ENCODE measurements around the gene DYRK1A. TPM values are rescaled to one million over a fixed set of nuclear protein-coding genes. Genes with fewer than 3 reads are reported as not detected.

The DYRK1A gene
- total RNA-seq, 2 donors from 2014 or later: 70.5 to 146 TPM

- Histone ChIP-seq H3K27ac (no peak overlapping the region), H3K4me3 (no peak overlapping the region), H3K9me3 (no peaks in the 10 kb centered on the region), H3K27me3 (replicated peaks; ENCODE audit: insufficient read depth) (no peaks in the 10 kb centered on the region), H3K36me3 (no peaks in the 10 kb centered on the region), H3K4me1 (replicated peaks) (no peaks in the 10 kb centered on the region)
- no peak for TF ChIP-seq POLR2A (IDR thresholded peaks at IDR 0.05)
- TF ChIP-seq POLR2AphosphoS5 (IDR thresholded peaks at IDR 0.05): no peak
- no peak for TF ChIP-seq CTCF (IDR thresholded peaks at IDR 0.05)
- intact Hi-C loops (cut with DNase I): no loop called here
- 95% methylated on average over 2 of the region's 2 CpGs for whole genome bisulfite sequencing
- no peak for DNase-seq (ENCODE audit: low spot score)
Measured at GRCh38 chr21:37393030-37393429, 26.5 kb downstream of the DYRK1A start.

GRCh38 chr21:37393786-37394185 is 27.2 kb downstream of the DYRK1A start:
- Histone ChIP-seq H3K4me3 (no peak overlapping the region), H3K27me3 (replicated peaks; ENCODE audit: insufficient read depth) (no peaks in the 10 kb centered on the region), H3K9me3 (no peaks in the 10 kb centered on the region), H3K36me3 (no peaks in the 10 kb centered on the region), H3K27ac (no peak overlapping the region), H3K4me1 (replicated peaks) (no peaks in the 10 kb centered on the region)
- intact Hi-C loops (cut with DNase I): no loop called here
- TF ChIP-seq POLR2AphosphoS5 (IDR thresholded peaks at IDR 0.05) (no peak), POLR2A (IDR thresholded peaks at IDR 0.05) (no peak), CTCF (IDR thresholded peaks at IDR 0.05) (no peak)
- 96% methylated on average over 3 of the region's 3 CpGs for WGBS
- no peak for DNase-seq (ENCODE audit: low spot score)

- 76% methylated on average over 2 of the region's 2 CpGs for WGBS
- intact Hi-C loops (cut with DNase I): no loop called here
- TF ChIP-seq POLR2A (IDR thresholded peaks at IDR 0.05) (no peak), POLR2AphosphoS5 (IDR thresholded peaks at IDR 0.05) (no peak), CTCF (IDR thresholded peaks at IDR 0.05) (no peak)
- Histone ChIP-seq H3K4me1 (replicated peaks) (no peaks in the 10 kb centered on the region), H3K4me3 (no peak overlapping the region), H3K27me3 (replicated peaks; ENCODE audit: insufficient read depth) (no peaks in the 10 kb centered on the region), H3K27ac (no peak overlapping the region), H3K36me3 (no peaks in the 10 kb centered on the region), H3K9me3 (no peaks in the 10 kb centered on the region)
- no peak for DNase-seq (ENCODE audit: low spot score)
Measured at GRCh38 chr21:37395961-37396360, 29.4 kb downstream of the DYRK1A start.

GRCh38 chr21:37396855-37397254 is 30.3 kb downstream of the DYRK1A start:
- Histone ChIP-seq H3K4me3 (no peak overlapping the region), H3K4me1 (replicated peaks) (no peaks in the 10 kb centered on the region), H3K27ac (no peak overlapping the region), H3K9me3 (no peaks in the 10 kb centered on the region), H3K36me3 (no peaks in the 10 kb centered on the region), H3K27me3 (replicated peaks; ENCODE audit: insufficient read depth) (no peaks in the 10 kb centered on the region)
- DNase-seq (ENCODE audit: low spot score): no peak
- 82% methylated on average over 6 of the region's 6 CpGs for WGBS
- TF ChIP-seq POLR2AphosphoS5 (IDR thresholded peaks at IDR 0.05): no peak
- no peak for TF ChIP-seq CTCF (IDR thresholded peaks at IDR 0.05)
- no peak for TF ChIP-seq POLR2A (IDR thresholded peaks at IDR 0.05)
- intact Hi-C loops (cut with DNase I): no loop called here

GRCh38 chr21:37398697-37399096 is 32.1 kb downstream of the DYRK1A start:
- no peaks in the 10 kb centered on the region for H3K4me1 ChIP-seq (replicated peaks)
- TF ChIP-seq CTCF (IDR thresholded peaks at IDR 0.05) (no peak), POLR2AphosphoS5 (IDR thresholded peaks at IDR 0.05) (no peak), POLR2A (IDR thresholded peaks at IDR 0.05) (no peak)
- no peaks in the 10 kb centered on the region for H3K9me3 ChIP-seq
- intact Hi-C loops (cut with DNase I): no loop called here
- 43% methylated on average over 5 of the region's 5 CpGs for WGBS
- H3K4me3 ChIP-seq: no peak overlapping the region
- DNase-seq (ENCODE audit: low spot score): no peak
- no peaks in the 10 kb centered on the region for H3K36me3 ChIP-seq
- H3K27me3 ChIP-seq (replicated peaks; ENCODE audit: insufficient read depth): no peaks in the 10 kb centered on the region
- H3K27ac ChIP-seq: no peak overlapping the region

Data from prostate gland (tissue), 2 donors.